Esophagus mucosa (tissue), 1 donor: ENCODE measurements around the gene RPS3. TPM values are rescaled to one million over a fixed set of nuclear protein-coding genes. Genes with fewer than 3 reads are reported as not detected.
A peak's percentile ranks its signal among the peaks of the same experiment; 100 is the strongest.

Experiments
- ATAC-seq: fragments of 200-7000 bp; cut with Tn5 transposase; one replicate; pipeline ENCODE4 v1.9.1; 2020
- total RNA-seq: library from RNA; stranded (reverse); gene quantifications from one replicate; pipeline ENCODE4 v1.2.4, GENCODE V29; 2023
- donor health status: DM: yes; HTN: yes; CAD: no.

RPS3 gene
- total RNA-seq, 1 donor from 2014 or later, result 2,660 TPM

DNA sequence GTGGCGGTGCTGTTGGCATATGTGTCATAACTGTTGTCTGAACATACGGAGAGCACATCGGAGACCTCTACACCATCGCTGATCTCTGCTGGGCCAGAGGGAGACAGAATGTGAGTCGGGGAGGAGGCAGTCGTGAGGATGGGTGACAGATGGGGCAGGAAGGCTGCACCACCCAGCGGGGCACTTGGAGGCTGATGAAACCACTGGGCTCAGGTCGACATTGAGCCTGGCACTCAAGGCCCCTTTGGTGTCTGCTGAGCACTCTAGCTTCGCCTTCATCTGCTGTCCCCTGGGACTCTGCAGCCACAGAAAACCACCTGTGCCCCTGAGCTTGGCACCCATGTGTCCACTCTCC is 36.2 kb downstream of the RPS3 start:
- ATAC-seq, result no peak

DNA sequence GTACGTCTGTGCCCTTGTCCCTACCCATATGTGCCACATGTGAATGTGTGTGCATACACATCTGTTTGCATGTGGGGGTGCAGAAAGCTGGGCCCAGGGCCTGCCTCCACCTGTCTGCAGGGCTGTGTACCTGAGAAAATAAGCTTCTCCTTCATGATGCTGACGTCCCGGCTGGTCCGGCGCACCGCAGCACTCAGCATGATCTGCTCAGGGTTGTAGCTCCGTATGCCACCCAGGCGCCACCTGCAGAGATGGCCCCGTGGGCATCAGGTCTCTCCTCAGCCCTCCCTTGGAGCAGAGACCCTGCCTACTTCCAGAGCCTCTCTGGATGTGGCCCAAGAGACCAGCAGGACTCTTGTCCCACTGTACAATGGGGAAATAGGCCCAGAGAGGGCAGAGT is 37.5 kb downstream of the RPS3 start:
- ATAC-seq, result no peak

DNA sequence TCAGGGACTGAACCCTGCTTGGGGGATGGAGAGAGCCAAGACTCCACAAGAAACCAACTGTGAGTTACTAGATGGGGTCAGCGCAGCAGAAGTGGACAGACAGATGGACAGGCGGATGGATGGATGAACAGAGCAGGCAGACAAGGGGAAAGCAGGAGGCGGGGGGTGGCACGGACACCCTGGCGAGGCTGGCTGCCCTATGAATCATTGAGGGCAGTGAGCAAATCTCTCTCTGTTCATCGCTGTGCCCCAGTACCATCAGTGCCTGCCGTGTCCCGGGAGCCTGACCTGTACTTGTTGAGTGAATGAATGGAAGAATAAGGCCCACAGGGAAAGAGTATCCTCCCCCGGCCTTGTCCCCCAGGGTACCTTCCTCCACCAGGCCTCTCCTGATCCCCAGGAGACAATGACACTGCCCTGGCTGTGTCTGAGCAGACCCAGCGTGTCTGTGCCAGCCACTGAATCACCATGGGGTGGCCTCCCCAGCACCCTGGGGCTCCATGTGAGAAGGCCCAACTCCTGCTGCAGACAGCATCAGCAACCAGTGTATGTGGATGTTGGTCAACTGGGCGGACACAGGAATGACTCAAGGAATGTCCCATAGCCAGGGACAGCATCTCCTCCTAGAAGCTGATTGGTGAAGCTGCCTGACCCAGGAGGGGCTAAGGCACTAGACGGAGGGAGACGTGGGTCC is 38.8 kb downstream of the RPS3 start:
- ATAC-seq, result no peak

DNA sequence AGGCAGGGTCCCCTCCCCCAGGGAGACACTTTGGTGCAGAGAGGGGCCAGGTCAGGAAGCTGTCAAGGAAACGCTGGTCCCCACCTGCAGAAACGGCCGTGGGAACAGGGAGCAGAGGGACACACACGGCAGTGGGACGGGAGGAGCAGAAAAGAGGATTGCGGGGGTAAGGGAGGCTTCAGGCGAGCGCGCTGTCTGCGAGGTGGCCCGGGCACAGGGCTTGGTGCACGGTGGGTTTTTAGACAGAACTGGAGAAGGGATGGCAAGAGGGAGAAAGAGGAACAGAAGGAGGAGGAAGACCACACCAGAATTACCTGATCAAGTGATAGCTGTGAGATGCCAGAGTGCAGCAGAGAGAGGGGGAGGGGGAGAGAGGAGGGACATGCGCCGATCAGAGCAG is 39.7 kb downstream of the RPS3 start:
- ATAC-seq, result no peak

DNA sequence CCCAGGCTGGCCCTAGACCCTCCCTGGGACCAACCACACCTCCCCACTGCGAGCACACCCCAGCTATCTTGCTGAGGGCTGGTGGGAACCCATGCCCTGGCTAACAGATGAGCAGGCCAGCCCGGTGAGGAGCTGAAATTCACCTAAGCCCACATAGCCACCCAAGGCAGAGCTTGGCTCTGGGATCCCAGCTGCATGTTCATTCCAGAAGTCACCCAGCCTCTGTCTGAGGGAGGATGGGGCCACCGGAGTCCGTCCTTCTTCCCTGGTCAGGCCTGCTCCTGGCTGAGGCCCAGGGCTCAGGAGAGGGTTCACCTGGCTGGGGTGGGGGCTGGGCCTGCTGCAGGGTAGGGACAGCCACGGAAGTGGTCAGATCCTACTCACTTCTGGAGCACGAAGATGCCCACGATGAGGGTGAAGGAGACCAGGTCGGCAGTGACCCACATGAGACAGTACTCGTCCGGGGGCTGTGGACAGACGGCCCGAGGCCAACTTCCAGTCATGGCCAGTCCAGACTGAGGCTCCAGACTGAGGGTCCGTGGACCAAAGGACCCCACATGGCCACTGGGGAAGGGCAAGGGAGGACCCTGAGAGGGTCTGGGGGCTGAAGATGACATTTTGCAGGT is 40.3 kb downstream of the RPS3 start:
- no peak for ATAC-seq

DNA sequence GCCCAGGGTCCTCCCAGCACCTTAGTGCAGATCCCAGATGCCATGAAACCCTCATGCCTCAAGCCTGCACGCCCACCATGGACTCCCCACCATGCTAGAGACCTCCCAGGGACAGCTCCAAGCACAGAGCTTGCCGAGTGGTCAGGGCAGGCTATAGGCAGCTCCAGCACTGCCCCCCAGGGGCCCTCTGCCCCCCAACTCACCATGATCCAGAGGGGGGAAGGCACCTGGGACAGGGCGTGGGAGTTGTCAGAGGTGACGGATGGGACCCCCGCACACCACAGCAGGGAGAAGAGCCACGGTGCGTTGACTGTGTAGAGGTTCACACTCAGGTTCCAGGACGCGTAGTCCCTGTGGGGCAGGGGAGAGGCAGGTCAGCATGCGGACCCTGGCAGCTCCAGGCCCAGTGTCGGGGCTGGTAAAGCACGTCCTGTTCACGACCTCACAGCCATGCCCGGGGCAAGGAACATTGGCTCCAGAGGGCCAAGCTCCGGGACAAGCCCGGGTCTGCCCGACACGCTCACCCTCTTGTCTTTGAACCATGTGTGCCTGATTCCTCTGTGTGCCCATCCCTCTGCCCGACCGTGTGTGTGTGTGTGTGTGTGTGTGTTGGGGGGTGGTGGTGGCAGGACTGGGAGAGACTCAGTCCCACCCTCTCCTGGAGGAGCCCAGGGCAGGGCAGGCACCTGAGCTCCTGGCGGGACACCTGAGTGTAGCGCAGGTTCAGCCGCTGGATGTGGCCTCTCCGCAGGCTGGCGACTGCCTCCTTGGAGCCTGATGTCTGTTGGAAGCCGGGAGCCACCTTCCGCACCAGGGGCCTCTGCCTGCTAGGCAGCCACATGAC is 41.9 kb downstream of the RPS3 start:
- peak; percentile 14 for ATAC-seq

DNA sequence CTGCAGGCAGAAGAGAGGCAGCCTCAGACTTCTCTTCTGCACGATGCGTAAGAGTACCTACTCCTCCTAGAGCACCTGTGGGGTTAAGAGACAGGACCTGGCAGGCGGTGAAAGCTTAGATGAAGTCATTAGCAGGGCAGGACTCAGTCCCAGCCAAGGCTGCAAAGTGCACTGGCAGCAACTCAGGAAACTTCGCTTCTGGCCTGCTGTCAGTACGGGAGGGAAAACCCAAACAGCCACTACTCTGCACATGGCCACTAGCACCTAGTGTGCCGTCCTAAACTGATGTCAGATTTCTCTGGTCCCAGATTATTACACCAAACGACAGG is 42.5 kb downstream of the RPS3 start:
- ATAC-seq, result peak; percentile 61

DNA sequence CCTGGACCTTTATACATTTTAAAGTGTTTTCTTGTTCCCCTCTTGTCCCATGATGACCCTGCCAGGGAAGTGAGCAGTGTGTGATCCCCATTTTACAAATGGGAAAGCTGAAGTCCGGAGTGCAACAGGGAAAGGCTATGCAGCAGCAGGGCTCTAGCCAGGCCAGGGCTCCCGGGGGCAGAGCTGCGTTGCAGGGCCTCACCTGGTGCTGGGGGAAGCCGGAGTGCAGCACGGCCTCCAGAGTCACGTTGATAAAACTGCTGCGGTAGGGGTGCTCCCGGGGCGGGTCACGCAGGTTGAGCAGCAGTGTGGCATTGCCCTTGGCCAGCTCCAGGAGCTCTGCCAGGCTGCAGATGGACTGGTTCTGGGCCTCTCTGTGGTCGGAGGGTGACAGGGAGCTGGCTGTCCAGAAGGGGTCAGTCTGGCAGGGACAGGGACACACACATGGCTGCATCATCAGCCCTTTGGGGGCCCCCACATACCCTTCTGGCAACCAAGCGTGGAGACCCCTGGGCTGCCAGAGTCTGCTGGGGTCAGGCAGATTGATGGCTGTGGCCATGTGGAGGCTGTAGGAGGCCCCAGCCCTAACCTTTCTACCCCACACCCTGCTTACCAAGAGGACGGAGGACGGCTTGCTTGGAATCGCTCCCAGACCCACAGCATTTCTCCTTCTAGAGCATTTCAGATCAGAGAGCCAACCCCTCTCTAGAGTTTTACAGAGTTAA is 43.0 kb downstream of the RPS3 start:
- ATAC-seq, result no peak

DNA sequence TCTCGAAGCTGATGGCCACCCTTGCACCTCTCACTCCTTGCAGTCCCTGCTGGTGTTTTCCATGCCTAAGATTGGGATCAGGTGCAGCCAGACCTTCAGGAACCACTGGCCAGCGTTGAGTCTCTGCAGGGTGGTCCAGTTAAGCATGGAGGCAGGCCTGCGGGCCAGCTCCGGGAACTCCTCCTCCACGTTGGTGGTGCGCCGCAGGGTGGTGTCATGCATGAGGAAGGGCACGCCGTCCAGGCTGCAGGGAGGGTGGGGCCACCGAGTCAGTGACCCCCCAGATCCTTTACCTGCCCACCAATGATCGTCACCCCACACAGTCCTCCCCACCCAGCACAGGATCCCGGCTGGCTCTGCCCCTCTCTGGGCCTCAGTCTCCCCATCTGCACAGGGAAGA is 43.7 kb downstream of the RPS3 start:
- no peak for ATAC-seq

DNA sequence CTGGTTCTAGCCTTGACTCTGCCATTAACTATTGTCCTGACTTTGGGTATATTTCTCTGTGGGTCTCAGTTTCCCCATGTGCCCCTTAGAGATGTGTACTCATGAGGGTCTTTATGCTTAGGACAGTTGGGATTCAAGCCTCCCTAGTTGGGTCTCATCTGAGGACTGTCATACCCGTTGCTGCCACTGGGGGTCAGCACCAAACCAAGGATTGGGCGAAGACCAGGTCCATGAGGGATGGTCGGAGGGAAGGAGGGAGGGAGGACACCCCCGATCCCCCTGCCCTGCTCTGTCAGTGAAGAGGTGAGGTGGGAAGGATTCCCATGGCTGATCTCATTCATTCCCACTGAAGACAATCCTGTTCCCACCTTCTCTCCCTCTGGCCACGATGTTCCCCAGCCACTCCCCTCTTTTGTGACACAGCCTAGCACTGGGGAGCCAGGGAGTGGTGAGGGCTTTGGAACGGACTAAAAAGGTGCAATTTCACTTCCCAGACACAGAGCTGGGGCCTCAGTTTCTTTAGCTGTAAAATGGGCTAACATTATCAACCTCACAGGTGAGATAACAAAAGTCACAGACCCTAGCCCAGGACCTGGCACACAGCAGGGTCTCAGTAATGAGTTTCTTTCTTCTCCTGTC is 46.1 kb downstream of the RPS3 start:
- ATAC-seq, result peak; percentile 58

DNA sequence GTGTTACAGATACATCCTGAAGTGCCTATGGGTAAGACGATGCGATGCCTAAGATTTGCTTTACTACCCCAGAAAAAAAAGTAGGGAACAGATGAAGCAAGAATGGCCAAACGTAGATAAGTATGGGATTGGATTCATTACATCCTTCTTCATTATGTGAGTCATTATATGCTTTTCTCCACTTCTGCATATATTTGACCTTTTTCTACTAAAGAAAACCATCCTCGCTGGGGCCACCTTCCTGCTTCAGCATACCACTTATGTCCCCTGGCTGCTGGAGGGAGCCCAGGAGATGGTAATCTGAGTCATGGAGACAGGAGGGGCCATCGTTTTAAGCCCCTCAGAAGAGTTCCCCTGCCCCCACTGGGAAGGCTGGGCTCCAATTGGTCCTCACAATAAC is 48.1 kb downstream of the RPS3 start:
- no peak for ATAC-seq

DNA sequence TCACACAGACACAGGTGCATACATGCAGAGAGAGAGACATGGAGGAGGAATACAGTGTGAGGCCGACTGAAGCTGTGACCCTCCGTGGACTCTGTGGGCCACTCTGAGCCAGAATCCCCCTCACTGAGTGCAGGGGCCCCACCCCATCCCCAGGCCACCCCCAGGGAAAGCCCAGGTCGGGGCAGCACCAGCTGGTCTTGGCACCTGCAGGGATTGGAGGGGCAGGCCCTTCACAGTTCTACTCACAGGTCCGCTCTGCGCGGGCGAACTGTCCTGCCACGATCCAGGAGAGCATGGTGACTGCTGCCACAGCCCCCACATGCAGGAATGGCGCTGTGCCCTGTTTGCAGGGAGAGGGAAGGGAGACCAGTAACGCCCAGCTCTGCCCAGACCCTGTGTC is 50.0 kb downstream of the RPS3 start:
- no peak for ATAC-seq

DNA sequence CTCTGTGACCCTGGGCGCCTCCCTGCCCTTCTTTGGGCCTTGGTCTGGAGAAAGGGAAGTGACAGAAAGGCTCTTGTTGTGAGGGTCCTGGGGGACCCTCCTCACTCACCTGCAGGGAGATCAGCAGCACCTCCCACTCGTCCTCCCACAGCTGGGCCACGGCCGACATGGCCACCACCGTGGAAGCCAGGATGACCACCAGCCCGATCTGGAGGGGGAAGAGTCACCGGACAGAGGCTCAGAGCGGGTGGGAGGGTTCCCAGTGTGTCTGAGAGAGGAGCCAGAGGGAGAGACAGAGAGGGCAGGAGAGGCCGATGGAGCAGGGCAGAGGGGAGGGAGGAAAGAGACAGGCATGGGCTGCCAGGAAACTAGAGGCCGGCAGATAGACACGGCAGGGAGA is 50.5 kb downstream of the RPS3 start:
- no peak for ATAC-seq

DNA sequence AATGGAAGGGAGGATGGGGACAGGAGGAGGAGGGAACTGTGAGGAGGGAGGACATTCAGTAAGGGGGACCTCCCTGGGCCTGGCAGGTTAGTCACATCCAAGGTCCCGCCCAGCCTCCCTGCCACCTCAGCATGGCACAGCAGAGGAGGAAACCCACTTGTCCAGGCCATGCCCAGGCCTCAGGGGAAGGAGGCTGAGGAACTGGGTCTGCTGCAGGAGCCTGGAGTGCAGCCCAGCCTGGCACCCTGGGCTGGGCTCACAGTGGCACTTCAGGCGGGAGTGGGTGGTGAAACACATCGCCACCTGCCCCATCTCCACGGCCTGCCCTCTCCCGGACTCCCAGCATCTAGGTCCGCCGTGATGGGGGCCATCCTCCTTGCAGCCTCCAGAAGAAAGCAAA is 50.9 kb downstream of the RPS3 start:
- peak; percentile 26 for ATAC-seq

DNA sequence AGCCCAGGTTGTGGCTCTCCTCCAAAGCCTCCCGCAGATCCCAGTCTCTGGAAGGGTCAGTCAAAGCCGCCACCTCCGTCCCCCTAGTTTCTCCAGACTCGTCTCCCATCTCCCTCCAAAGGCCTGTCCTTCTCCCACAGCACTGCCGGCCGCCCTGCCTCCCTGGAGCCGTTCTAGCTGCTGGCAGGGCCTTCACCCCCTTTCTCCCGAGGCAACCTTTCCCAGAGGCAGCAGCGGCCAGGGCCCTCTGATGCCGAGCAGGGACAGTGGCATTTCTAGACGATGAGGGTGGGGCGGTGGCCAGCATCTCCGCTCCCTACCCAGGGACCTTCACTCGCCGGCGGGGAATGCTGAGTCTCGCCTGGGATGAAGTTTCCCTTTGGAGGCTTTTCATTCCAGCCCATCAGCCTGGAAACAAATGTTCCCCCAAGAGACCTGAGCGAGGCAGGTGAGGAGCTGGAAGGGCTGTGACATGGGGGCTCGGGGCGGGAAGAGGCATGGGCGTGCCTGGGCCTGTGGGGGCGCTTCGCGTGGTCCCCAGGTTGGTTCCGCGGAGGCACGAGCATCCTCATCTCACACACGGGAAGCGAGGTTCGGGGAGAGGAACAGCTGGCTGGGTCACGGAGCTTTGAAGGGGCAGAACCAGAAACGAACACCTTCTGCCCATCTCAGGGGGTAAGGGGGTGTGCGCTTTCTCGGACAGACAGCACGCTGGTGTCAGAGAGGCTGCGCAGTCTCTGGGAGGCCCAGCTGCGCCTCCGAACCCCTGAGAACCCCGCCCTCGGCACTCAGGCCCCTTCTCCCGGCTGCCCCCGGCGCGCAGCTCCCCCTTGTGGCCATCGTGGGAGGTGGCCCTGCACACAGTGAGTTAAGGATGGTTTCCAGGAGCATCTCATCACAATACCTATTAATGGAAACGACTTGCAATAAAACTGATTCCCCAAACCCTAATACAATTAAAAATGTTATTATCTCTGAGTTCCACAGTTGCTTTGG is 51.8 kb downstream of the RPS3 start:
- no peak for ATAC-seq

DNA sequence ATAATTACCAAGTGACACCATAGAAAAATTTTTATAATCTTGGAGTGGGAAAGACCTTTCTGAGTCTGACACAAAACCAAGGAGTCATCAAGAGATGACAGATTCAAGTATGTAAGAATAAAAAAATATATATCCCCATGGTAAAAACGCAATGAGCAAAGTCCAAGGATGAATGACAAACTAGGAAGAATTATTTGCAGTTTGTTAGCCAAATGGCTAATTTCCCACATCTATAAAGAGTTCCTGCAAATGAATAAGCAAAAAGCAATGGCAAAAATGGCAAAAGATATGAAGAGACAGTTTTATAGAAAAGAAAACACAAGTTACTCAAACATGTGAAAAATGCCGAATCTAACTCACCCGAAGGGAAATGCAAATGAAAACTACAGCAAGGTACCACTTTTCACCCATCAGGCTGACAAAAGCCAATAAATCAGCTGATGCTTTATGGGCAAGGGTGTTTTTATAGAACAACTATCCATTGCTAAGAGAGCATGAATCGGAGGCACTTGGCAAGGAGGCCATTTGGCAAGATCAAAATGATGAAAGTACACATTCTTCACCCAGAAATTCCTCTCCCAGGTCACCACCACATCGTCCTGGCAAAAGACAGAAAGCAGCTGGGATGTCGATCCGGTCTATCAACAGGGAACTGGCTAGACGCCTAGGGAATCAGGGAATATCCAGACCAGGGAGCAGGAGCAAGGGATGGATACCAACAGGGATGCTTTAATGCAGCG is 54.8 kb downstream of the RPS3 start:
- ATAC-seq, result no peak

DNA sequence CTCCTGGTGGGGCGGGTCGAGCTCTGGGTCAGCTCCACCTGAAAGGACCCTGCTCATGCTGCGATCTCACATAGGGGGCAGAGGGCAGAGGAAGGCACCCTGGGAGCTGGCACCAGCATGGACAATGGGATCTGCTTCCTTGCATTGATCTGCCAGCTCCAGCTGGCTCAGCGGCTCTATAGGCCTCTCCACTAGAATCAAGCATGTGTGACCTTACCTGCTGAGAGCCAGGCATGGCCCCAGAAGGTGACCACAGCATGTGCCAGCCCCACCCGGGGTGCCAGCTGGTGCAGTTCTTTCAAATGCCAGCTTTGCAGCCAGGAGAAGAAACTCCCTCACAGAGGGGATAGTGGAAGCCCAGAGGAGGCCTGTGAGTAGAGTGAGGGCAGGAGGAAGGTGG is 55.7 kb downstream of the RPS3 start:
- no peak for ATAC-seq
